GM18858 (cell line): ENCODE measurements around the gene TBX2.

Source experiments
- ATAC-seq: cut with Tn5 transposase; IDR thresholded peaks from one replicate; pipeline ENCODE4 v1.9.1; 2021; ENCODE audit not compliant: unreplicated experiment

The TBX2 gene

GRCh38 chr17:61386251-61386650 lies 13.4 kb upstream of the TBX2 start:
- no peak for ATAC-seq

GRCh38 chr17:61387011-61387410 lies 12.6 kb upstream of the TBX2 start:
- ATAC-seq, result no peak

- no peak for ATAC-seq
Observed at GRCh38 chr17:61387511-61388305, 11.9 kb upstream of the TBX2 start.

- ATAC-seq, result no peak
Observed at GRCh38 chr17:61388561-61389356, 10.9 kb upstream of the TBX2 start.

GRCh38 chr17:61389670-61390478 lies 9.8 kb upstream of the TBX2 start:
- ATAC-seq, result no peak

- no peak for ATAC-seq
Observed at GRCh38 chr17:61390479-61390791, 9.2 kb upstream of the TBX2 start.

- no peak for ATAC-seq
Observed at GRCh38 chr17:61391595-61392291, 7.9 kb upstream of the TBX2 start.

GRCh38 chr17:61392679-61393078 lies 7.0 kb upstream of the TBX2 start:
- no peak for ATAC-seq

GRCh38 chr17:61393550-61393903 lies 6.1 kb upstream of the TBX2 start:
- no peak for ATAC-seq

GRCh38 chr17:61393904-61394629 lies 5.6 kb upstream of the TBX2 start:
- no peak for ATAC-seq

- ATAC-seq, result no peak
Observed at GRCh38 chr17:61394630-61395408, 4.8 kb upstream of the TBX2 start.

GRCh38 chr17:61395409-61395982 lies 4.1 kb upstream of the TBX2 start:
- ATAC-seq, result no peak

- ATAC-seq, result no peak
Observed at GRCh38 chr17:61395983-61396585, 3.6 kb upstream of the TBX2 start.

- no peak for ATAC-seq
Observed at GRCh38 chr17:61396586-61397085, 3.0 kb upstream of the TBX2 start.

GRCh38 chr17:61397086-61397842 lies 2.4 kb upstream of the TBX2 start:
- ATAC-seq, result no peak

- ATAC-seq, result no peak
Observed at GRCh38 chr17:61398721-61399130, 917 bp upstream of the TBX2 start.

GRCh38 chr17:61400066-61400716 lies 548 bp downstream of the TBX2 start:
- ATAC-seq, result no peak
